ENCODE results near the gene GSK3B.

The GSK3B gene

DNA sequence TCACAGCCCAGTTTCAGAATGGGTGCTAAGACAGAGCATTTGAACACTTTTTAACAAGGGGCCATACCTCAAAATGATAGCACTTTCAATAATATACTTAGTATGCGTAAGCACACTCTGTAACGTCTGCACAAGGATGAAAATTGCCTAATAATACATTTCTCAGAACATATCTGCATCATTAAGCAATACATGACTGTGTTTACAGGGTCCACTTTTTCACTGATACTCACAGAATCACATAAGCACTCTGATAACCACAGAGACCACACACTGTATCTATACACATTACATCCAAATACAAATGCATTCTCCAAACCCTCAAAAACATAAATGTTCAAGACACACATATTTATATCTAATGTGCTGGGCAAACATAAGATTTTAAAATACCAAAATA lies 232.6 kb downstream of the GSK3B start:
- CTCF ChIA-PET = no interaction called here
- POLR2A ChIA-PET = no interaction called here
- DNase-seq (ENCODE audit: extremely low spot score) = no peak
- TF ChIP-seq LEF1 (IDR thresholded peaks at IDR 0.05; ENCODE audit: borderline replicate concordance) = no peak
- no peak for TF ChIP-seq CTBP1 (IDR thresholded peaks at IDR 0.05; ENCODE audit: borderline replicate concordance)
- TF ChIP-seq SP1 (IDR thresholded peaks at IDR 0.05) = no peak
- no peak for TF ChIP-seq FOXK2 (IDR thresholded peaks at IDR 0.05)
- no peak for TF ChIP-seq HDGF (IDR thresholded peaks at IDR 0.05; ENCODE audit: borderline replicate concordance)
- TF ChIP-seq FOXM1 (IDR thresholded peaks at IDR 0.05; ENCODE audit: borderline replicate concordance) = no peak
- TF ChIP-seq L3MBTL2 (conservative IDR thresholded peaks at IDR 0.05) = no peak
- TF ChIP-seq BHLHE40 (IDR thresholded peaks at IDR 0.05; ENCODE audit: borderline replicate concordance) = no peak
- TF ChIP-seq FOXA1 (IDR thresholded peaks at IDR 0.05) = no peak
- TF ChIP-seq ZNF384 (IDR thresholded peaks at IDR 0.05) = no peak

DNA sequence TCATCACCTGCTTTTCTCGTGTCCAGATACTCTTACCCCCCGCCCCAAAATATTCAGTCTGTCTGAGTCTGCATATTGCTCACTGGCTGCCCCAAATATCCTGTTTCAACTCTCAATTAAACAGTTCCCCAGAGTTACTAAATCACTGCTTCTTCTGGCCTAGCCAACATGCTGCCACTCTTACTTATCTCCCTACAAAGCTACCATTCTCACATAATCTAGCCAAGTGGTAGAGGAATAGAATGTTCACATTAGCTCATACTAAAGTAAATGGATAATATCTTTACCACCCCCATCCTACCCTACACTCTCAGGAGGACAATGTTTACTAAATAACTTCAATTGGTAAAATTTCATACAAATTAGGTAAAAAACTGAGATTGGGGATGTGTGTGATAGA lies 234.5 kb downstream of the GSK3B start:
- ChIA-PET CTCF (no interaction called here), POLR2A (no interaction called here)
- no peak for DNase-seq (ENCODE audit: extremely low spot score)
- TF ChIP-seq TARDBP (IDR thresholded peaks at IDR 0.05) (no peak), ELF4 (IDR thresholded peaks at IDR 0.05) (no peak), FOXA1 (IDR thresholded peaks at IDR 0.05) (no peak), ZNF384 (IDR thresholded peaks at IDR 0.05) (no peak), FOXM1 (IDR thresholded peaks at IDR 0.05; ENCODE audit: borderline replicate concordance) (no peak), L3MBTL2 (conservative IDR thresholded peaks at IDR 0.05) (no peak), CTBP1 (IDR thresholded peaks at IDR 0.05; ENCODE audit: borderline replicate concordance) (no peak), NFRKB (IDR thresholded peaks at IDR 0.05) (no peak), BHLHE40 (IDR thresholded peaks at IDR 0.05; ENCODE audit: borderline replicate concordance) (no peak), SUZ12 (IDR thresholded peaks at IDR 0.05) (no peak), LEF1 (IDR thresholded peaks at IDR 0.05; ENCODE audit: borderline replicate concordance) (no peak), ARNT (IDR thresholded peaks at IDR 0.05) (no peak)
- TF ChIP-seq, protein P1, sequence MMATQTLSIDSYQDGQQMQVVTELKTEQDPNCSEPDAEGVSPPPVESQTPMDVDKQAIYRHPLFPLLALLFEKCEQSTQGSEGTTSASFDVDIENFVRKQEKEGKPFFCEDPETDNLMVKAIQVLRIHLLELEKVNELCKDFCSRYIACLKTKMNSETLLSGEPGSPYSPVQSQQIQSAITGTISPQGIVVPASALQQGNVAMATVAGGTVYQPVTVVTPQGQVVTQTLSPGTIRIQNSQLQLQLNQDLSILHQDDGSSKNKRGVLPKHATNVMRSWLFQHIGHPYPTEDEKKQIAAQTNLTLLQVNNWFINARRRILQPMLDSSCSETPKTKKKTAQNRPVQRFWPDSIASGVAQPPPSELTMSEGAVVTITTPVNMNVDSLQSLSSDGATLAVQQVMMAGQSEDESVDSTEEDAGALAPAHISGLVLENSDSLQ (IDR thresholded peaks at IDR 0.05) = no peak

DNA sequence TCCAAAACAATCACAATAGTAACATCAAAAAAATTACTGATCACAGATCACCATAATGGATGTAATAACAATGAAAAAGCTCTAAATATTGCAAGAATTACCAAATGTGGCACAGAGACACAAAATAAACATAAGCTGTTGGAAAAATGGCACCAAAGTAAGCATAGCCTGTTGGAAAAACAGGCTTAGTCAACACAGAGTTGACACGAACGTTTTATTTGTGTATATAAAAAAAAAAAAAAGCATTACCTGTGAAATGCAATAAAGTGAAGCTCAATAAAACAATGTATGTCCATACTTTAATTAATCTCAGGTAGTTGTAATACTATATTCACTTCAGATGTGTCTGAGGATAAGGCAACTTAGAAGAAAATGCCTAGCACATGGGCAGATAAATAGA lies 235.3 kb downstream of the GSK3B start:
- no peak for DNase-seq (ENCODE audit: extremely low spot score)
- ChIA-PET CTCF (no interaction called here), POLR2A (no interaction called here)
- TF ChIP-seq TARDBP (IDR thresholded peaks at IDR 0.05) = no peak
- TF ChIP-seq, protein P1 (IDR thresholded peaks at IDR 0.05) = no peak
- TF ChIP-seq SUZ12 (IDR thresholded peaks at IDR 0.05) = no peak
- no peak for TF ChIP-seq BHLHE40 (IDR thresholded peaks at IDR 0.05; ENCODE audit: borderline replicate concordance)
- TF ChIP-seq ARNT (IDR thresholded peaks at IDR 0.05) = no peak
- TF ChIP-seq NFRKB (IDR thresholded peaks at IDR 0.05) = no peak
- TF ChIP-seq HDGF (IDR thresholded peaks at IDR 0.05; ENCODE audit: borderline replicate concordance) = no peak
- no peak for TF ChIP-seq SP1 (IDR thresholded peaks at IDR 0.05)
- no peak for TF ChIP-seq L3MBTL2 (conservative IDR thresholded peaks at IDR 0.05)
- TF ChIP-seq FOXK2 (IDR thresholded peaks at IDR 0.05) = no peak
- no peak for TF ChIP-seq ELF4 (IDR thresholded peaks at IDR 0.05)
- TF ChIP-seq LEF1 (IDR thresholded peaks at IDR 0.05; ENCODE audit: borderline replicate concordance) = no peak
- TF ChIP-seq FOXM1 (IDR thresholded peaks at IDR 0.05; ENCODE audit: borderline replicate concordance) = no peak
- TF ChIP-seq ZNF384 (IDR thresholded peaks at IDR 0.05) = no peak
- no peak for TF ChIP-seq FOXA1 (IDR thresholded peaks at IDR 0.05)

DNA sequence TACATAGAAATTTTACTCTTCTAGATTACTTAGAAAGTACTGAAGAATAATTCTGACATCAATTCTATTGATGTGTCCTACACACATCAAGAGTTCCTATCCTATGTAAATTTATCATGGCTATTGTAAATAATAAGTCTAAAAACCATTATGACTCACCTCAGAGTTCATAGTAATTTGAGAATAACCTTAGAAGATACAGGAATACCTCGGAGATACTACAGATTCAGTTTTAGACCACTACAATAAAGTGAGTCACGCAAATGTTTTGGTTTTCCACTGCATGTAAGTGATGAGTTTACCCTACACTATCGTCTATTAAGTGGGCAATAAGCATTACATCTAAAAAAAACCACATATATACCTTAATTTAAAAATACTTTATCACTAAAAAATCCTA lies 237.6 kb downstream of the GSK3B start:
- CTCF ChIA-PET = no interaction called here
- no peak for TF ChIP-seq FOXA1 (IDR thresholded peaks at IDR 0.05)
- TF ChIP-seq SUZ12 (IDR thresholded peaks at IDR 0.05) = no peak
- TF ChIP-seq L3MBTL2 (conservative IDR thresholded peaks at IDR 0.05) = no peak
- TF ChIP-seq ARNT (IDR thresholded peaks at IDR 0.05) = no peak
- no peak for TF ChIP-seq FOXK2 (IDR thresholded peaks at IDR 0.05)
- no peak for TF ChIP-seq ZNF384 (IDR thresholded peaks at IDR 0.05)
- no peak for TF ChIP-seq BHLHE40 (IDR thresholded peaks at IDR 0.05; ENCODE audit: borderline replicate concordance)
- no peak for TF ChIP-seq HDGF (IDR thresholded peaks at IDR 0.05; ENCODE audit: borderline replicate concordance)
- TF ChIP-seq TARDBP (IDR thresholded peaks at IDR 0.05) = no peak
- no peak for TF ChIP-seq ELF4 (IDR thresholded peaks at IDR 0.05)
- no peak for TF ChIP-seq FOXM1 (IDR thresholded peaks at IDR 0.05; ENCODE audit: borderline replicate concordance)
- TF ChIP-seq CTBP1 (IDR thresholded peaks at IDR 0.05; ENCODE audit: borderline replicate concordance) = no peak
- no peak for TF ChIP-seq SP1 (IDR thresholded peaks at IDR 0.05)
- no peak for TF ChIP-seq NFRKB (IDR thresholded peaks at IDR 0.05)
- TF ChIP-seq LEF1 (IDR thresholded peaks at IDR 0.05; ENCODE audit: borderline replicate concordance) = no peak
- no peak for DNase-seq (ENCODE audit: extremely low spot score)
- POLR2A ChIA-PET = no interaction called here

DNA sequence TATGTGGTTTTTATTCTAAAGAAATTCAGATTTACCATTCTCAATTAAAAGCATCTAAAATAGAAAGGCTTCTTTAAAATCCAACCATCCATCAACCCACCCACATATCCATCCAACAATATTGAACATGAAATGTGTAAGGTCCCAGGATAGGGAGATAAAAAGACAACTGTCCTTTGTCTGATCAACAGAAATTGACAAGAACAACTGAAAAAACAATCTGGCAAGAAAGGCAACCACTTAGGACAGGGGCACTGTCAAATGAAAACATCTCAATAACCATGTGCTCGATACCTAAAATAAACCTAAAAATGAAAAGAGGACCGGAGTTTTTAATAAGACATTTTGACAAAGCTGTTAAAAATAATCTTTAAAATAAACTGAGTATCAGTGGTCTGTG lies 245.1 kb downstream of the GSK3B start:
- ChIA-PET CTCF (no interaction called here), POLR2A (no interaction called here)
- no peak for DNase-seq (ENCODE audit: extremely low spot score)
- TF ChIP-seq, protein P1 (IDR thresholded peaks at IDR 0.05) = no peak
- TF ChIP-seq BHLHE40 (IDR thresholded peaks at IDR 0.05; ENCODE audit: borderline replicate concordance) = no peak
- no peak for TF ChIP-seq FOXM1 (IDR thresholded peaks at IDR 0.05; ENCODE audit: borderline replicate concordance)
- no peak for TF ChIP-seq FOXA1 (IDR thresholded peaks at IDR 0.05)
- no peak for TF ChIP-seq SP1 (IDR thresholded peaks at IDR 0.05)
- TF ChIP-seq ARNT (IDR thresholded peaks at IDR 0.05) = no peak
- TF ChIP-seq HDGF (IDR thresholded peaks at IDR 0.05; ENCODE audit: borderline replicate concordance) = no peak
- TF ChIP-seq NFRKB (IDR thresholded peaks at IDR 0.05) = no peak
- no peak for TF ChIP-seq CTBP1 (IDR thresholded peaks at IDR 0.05; ENCODE audit: borderline replicate concordance)
- no peak for TF ChIP-seq L3MBTL2 (conservative IDR thresholded peaks at IDR 0.05)
- no peak for TF ChIP-seq TARDBP (IDR thresholded peaks at IDR 0.05)
- no peak for TF ChIP-seq SUZ12 (IDR thresholded peaks at IDR 0.05)
- no peak for TF ChIP-seq ELF4 (IDR thresholded peaks at IDR 0.05)
- TF ChIP-seq LEF1 (IDR thresholded peaks at IDR 0.05; ENCODE audit: borderline replicate concordance) = no peak

Data from HEK293T (cell line).